Stimulated activated CD4-positive, alpha-beta T cell treated with anti-CD3 and anti-CD28 coated beads, Interleukin-2, amount 100 ng/mL, for 48 hours (primary cell): Measurements from ENCODE around the gene KLK1.

Experiments
- DNase-seq, 2 donors: peaks; one replicate each; pipeline ENCODE4 v3.0.0-alpha.2; 2020

Gene KLK1

DNA sequence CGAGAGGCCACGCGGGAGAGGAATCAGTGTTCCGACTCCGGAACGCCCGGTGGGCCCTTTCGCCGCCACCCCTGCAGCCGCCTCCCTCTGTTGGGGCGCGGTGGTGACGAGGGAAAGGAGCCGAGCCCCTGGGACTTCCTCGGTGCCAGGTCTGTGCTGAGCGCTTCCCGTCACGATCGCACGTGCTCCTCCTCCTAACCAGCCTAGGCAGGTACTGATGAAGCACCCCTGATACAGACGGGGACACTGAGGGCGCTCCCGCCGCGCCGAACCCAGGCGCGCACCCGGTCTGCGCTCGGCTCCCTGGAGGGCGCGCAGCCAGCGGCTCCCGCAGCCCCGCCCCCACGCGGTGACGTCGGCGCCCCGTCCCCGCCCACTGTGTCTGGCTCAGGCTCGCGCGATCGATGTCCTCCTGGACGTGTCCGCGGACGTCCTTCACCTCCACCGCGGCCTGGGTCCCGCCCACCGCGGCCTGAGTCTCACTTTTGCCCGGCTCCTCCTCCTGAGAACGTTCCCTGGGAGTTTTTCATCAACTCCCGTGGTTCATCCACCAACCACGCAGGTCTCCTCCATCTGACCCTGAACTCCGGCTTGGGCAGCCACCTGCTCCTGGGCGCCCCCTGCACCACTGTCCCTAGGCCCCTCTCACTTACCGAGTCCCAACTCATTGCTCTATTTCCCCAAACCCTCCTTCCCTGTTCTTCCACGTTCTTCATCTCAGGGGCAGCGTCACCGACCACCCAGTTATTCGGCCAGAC is 12.4 kb upstream of the KLK1 start:
- DNase-seq: peak; percentile 72 to 79

DNA sequence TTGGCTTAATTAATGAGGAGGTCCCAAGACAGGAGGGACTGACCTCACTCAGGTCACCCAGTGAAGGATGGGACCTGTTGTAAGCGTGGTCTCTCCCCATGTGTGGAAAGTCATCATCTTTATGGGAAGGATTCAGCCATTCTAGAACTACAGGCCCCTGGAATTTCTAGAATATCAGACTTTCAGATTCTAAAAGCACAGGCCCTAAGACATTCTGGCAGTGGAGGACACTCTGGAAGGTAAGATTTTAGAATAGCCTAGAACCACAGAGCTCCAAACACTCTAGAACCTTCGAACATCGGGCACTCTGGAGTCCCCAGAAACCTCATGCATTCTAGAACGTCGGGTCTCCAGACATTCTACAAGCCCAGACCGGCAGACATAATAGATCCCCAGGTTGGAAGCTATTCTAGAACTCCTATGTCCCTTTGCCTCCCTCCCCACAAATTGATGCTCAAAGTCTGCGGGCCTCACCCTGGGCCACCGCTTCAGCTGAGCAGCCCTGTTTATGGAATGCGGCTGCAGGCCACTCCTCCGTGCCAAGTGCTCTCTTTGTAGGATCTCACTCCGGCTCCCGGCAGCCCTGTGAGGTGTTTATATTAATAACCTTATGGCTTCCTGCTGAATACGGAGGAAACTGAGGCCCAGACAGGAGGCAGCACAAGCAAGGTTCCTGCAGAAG is 11.7 kb upstream of the KLK1 start:
- DNase-seq: no peak

DNA sequence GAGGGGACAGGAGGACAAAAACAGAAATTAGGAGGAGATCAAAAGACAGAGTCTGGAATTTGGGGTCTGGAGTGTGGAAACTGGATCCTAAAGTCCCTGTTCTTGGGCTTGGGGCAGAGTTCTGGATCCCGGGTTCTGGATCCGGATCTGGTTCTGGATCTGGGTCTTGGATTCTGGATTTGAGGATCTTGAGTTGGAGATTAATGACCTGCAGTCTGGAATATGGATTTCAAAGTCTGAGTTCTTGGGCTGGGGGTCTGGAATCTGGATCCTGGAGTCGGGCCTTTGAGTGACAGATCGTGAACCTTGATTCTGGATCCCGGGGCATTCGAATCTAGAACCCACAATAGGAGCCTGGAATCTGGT is 10.2 kb upstream of the KLK1 start:
- no peak for DNase-seq

DNA sequence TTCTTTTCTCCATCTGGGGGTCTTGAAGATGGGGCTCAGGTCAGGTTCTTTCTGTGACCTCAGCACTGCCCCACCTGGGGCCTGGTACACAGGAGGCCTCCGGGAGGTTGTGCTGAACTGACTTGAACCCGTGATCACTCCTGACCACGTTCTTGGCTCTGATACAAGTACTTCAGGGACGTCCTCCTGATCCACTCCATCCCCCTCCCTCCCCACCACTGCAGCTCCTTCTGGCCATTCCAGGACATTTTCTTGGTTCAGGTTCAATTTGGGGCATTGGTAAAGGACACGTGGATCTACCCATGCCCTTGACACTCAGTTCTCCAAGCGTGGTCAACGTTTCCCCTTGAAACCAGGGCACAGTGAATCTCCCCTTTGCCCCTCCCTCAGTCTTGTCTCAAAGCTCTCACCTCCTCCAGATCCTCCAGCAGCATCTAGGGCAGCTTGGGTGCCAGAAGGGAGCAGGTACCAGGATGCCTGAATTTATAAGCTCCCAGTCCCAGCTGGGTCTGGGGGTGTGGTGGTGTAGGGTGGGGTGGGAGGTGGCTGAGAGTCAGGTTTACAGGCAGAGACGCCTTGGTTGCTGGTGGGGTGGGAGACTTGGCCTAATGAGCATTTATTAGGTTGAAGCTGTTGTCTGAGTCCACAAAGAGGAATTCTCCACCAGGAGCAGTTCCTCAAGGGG is 9.7 kb upstream of the KLK1 start, which contains the start of gene KLK15:
TSS of gene KLK15 (minus strand) at position 458 of the 685 bp plus-strand sequence. CDS start 2,082 bp downstream, outside the sequence.
- DNase-seq: no peak

DNA sequence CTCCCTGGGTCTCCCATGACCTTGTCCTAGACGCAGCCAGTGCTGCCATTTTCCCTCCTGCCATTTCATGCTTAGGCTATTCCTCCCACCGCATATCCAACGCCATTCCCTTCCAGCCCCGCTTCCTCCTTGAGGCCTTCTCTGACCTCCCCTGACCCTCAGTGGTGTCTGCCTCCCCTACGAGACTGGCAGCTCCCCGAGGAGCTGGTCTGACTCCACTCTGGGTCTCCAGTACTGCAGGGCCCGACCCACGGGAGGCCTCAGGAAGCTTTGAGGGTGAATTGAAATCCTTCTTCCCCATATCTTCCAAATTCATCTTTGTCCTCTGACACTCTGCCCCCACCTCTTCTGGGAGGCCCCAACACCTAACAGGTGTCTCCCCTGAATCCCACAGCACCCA is 9.1 kb upstream of the KLK1 start:
- DNase-seq: no peak

DNA sequence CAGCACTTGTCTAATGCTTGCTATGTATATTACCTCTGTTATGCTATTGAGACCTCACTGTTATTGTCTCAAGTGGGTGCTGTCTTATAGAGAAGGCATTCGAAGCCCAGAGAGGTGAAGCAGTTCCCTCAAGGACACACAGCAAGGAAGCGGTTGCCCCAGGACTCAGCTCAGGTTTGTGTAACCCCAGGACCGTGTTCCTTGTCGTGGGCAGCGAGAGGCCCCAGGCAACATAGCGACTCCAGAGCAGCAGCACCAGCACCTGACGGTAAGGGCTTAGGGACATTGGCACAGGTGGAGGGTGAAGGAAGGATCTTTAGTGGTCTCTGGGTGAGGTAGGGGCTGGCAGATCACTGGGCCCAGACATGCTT is 7.4 kb upstream of the KLK1 start:
- no peak for DNase-seq

DNA sequence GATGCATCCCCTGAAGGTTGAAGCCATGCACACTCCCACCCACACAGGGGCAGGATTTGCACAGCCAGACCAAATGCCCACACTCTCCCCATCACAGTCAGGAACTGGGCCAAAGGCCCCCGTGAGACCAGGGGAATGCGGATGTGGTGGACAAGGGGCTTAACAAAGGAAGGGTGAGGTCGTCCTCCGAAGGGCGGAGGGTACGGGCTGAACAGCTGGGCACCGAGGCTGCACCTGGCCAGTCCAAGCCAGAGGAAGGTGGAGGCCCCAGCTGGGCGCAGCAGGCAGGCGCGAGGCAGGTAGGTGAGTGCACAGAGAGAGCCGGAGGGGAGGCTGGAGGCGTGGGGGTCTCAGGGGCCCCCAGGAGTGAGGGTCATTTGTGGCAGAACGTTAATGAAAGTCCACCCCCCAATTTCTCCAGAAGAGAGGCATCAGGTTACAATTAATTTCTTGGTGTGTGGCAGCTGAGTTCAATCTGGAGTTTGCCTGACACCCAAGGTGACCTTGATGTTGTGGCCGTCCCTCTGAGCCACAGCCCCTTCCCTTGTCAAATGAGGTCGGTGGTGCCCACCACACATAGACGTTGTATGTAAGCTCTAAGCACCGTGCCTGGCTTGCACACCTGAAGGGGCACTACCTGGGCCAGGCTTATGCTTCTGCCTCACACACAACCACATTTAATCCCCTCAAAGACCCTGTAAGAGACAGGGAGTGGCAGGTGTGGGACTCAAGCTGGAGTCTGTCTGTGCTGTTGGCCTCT is 6.9 kb upstream of the KLK1 start:
- no peak for DNase-seq

DNA sequence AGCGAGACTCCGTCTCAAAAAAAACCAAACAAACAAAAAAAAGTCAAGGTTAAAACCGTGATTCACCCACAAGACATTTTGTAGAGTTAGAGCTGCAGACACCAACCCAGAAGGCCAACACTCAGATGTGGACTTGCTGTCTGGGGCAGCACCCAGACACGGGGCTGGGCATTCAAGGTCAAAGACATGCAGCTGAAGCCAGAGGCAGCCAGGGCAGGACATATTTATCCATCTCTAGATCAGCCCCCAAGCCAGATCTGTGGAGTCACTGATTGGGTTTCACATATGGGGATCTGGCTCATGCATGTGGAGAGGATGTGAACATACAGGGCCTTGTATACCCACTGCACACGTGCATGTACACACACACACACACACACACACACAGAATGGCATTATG is 6.2 kb upstream of the KLK1 start:
- DNase-seq: no peak

DNA sequence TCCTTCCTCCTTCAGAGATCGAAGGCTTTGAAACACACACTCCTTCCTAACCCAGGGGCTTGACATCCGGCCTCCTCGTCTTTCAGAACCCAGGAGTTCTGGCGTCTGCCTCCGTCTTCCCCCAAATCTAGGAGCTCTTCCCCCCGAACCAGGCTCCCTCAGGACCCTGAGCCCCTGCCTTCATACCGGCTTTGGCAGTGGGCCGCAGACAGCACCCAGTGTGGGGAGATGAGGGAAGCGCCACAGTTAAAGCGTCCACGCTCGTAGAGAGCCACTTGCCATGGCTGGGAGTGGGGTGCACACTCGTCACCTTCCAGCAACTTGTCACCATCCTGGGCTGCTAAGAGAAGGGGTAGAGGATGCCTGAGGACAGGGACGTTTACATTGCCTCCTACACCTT is 3.9 kb upstream of the KLK1 start:
- no peak for DNase-seq

DNA sequence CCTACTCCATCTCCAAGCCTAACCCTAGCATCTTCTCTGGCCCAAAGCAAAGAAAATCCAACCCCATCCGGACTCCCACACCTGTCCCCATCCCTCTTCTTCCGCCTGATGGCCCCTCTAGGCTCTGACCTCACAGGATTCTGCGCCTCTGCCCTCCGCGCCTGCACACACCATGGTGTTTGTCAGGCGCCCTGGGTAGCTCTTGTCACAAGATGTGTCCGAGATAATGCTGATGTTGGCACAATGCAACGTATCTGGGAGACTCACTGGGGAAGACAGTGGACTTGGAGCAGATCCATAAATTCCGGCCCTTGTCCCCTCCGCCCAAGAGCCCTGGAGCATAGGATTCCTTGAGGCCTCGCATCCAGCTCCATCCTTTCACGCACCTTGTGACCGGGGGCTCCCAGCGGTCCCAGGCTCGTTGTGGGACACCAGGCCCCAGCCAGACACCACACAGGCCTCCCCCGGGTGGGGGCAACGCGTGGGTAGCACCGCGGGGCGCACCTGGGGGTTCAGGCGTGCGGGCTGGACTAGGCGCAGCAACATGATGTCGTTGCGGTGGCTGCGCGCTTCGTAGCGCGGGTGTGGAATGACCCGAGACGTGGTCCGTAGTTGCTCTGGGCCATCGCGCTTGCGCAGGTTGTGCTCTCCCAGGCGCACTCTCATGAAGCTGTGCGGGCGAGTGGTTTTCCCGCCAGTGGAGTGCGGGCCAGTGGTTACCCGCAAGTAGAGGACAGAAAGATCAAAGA is 3.1 kb upstream of the KLK1 start:
- DNase-seq: no peak

DNA sequence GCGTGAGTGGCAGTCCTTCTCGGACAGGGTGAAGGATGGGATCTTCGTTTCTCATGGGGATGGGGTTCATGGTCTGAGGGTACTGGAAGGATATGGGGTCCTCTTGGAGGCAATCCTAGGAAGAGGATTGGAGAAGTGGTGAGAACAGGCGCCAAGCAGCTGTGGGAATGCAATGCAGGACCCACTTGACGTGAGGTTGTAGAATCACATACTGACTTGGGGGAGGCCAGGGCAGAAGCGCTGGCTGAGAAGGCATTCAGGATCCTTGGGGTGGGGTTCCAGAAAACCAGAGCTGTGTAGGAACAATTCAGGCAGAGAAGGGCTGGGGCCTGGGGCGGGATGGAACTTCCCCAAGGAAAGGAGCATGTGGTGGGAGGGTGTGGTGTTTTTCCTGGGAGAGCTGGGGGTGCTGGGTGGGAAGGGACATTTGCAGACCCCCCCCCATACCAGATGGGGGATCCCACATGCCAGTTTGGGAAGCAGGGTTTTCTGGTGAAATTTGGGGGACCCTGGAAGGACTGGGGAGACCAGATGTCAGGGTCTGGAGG is 852 bp downstream of the KLK1 start:
- DNase-seq: no peak

DNA sequence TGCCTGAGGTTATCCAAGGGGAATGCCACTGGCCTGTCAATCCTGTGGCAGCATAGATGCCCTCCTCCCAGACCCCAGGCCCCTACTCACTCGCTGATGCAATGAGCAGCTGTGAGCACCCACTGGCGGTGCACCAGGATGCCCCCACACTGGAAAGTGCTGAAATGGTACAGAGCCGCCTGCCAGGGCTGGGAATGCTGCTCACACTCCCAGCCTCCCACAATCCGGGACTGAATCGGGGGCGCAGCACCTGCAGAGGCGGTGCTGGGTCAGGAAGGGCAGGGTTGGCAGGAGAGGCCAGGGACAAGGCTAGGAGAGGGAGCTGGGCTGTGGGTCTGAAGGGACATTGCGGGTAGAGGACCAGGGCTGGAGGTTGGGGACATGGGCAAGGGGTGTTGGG is 2.0 kb downstream of the KLK1 start:
- DNase-seq: no peak

DNA sequence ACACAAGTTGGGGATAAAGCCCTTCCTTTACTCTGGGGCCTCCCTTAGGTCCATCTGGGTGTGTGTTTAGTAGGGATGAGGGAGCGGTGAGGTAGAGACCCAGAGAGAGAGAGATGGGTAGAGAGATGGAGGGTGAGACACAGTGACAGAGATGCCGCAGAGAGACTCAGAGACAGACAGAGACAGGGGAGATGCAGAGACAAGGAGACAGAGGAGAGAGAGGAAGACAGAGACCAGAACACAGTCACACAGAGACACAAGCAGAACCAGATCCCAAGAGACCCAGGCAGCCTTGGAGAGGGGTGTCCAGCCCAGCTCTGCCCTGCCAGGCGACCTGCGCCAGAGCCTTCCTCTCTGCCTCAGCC is 2.4 kb downstream of the KLK1 start:
- no peak for DNase-seq

DNA sequence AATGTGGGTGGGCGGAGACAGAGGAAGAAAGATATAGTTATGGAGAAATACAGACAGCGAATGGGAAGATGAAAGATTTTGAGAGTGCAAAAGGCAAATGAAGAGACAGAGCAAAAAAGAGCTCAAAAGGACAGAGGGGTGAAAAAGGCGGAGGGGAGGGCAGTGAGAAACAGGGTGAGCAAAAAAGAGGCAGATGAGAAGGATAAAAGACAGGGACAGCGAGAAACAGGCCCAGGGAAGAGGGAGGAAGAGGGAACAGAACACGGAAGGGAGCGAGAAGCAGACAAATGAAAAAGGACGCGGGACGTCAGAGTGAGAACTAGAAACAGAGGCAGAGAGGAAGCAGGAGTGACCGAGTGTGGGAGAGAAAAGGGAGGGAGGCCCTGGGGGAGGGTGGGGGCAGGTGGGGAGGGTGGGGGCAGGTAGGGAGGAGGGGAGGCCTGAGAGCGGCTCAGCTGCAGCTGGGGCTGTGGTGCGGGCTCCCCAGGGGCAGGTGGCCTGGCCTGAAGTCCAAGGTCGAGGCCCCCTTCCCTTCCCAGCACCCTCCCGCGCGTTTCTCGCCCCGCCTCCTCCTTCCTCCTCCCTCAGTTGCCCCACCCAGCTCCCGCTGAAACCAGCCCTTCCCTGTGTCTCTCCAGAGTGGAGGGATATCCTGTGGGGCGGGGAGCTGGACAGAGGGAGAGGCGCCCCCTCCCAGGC is 2.9 kb downstream of the KLK1 start:
- DNase-seq: no peak

DNA sequence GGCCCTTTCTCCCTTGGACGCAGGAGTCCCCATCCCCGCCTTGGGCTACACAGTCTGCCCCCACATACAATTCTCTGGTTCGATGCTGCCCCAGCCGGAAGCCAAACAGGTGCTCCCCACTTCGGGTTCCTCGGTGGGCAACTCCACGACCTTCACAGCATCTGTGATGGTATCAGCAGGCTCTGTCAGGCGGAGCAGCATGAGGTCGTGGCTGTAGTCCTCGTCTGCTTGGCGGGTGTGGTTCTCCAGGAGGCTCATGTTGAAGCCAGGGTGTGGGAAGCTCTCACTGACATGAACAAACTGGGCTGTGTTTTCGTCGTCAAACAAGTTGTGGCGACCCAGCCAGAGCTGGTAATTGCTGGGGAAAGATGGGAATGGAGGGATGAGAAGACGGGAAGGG is 3.5 kb downstream of the KLK1 start:
- DNase-seq: no peak

DNA sequence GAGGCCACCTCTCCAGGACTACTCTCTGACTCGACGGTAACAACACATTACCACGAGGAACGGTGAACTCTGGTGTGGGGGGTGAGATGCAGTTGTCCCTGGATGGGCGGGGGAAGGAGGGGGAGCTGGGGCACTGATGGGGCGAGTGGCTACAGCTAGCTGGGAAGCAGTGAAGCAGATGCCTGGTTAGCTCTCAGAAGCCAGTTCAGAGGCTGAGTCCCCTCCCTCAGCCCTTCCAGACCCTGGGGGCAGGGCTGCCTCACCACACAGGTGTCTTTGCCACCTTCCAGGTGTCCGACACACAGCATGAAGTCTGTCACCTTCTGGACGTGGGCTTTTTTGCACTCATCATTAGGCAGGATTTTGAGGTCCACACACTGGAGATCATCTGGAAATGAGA is 4.0 kb downstream of the KLK1 start:
- DNase-seq: no peak

DNA sequence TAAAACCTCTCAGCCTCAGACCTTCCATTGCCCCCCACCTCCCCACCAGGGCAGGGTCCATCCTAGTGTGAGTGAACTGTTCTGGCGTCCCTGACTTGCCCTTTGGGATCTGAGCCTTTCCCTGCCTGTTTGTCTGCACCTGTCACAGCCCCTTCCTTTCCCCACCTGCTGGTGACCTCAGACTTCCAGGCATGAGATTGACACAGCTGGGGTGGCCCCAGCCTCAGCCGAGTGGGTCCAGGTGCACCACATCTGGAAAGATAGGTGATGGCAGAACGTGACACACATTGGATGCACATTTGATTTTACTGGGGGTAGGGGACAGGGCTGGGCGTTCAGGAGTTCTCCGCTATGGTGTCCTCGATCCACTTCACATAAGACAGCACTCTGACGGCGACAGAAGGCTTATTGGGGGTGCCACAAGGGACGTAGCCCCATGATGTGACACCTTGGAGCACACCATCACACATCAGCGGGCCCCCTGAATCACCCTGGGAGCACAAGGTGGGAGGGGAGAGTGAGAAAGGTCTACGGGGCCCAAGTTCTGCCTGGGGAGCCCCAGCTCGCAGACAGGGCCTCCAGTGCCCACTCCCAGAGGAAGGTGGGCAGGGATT is 4.6 kb downstream of the KLK1 start:
- no peak for DNase-seq

DNA sequence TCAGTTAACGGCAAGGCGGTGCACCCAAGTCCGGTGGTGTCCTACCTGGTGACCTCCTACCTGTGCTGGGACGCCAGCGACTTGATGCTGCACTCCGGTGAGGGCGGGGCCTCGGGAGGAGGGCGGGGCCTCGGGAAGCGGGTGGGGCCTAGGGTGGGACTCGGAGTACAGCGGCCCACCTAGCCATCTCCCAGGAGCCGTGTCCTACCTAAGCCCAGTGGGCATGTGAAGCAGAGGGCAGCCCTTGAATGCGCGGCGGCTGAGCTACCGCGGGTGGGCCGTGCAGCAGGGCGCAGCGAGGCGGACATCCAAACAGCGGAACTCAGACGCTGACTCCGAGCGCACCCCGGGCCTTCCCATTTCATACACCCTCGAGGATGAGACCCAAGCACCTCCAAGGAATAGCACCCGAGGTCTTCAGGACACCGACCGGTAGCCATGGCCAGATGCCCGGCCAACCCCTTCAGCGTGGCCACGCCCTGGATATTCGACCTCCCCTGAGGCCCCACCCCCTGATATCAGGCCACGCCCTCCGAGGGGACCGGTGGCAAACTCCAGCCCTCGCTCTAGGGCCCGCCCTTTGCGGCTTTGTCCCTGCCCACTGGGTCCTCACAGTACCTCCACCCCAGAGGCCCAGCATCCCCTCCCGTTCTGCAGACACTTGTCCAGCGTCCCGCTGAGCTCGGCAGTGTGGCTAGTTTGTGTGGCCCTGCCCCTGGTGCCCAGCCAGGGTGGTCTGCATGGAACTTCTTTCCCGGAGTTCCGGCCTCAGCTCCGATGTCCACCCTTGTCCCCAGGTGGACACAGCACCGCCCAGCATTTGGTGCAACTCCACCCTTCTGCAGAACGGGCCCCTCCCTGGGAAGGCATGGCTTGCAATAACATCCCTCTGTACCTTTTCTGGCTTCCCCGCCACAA is 5.4 kb downstream of the KLK1 start:
- DNase-seq: peak; percentile 57 to 66

DNA sequence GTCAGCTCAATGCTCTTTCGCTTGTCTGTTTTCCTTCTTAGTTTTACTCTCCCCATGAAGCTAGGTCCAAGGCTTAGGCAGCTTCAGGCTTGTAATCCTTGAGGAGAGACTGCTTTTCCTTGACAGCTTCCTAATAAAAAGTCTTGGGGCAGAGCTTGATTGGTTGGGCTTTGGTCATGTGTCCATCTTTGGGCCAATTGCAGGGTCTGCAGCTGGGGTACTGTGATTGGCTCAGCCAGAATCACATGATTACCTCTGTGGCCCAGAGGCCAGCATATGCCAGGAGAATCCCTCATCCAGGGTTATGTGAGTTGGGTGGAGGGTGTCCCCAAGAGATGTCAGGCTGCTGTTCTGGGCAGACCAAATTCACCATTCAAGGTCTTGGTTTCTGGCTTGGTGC is 8.1 kb downstream of the KLK1 start:
- DNase-seq: no peak

DNA sequence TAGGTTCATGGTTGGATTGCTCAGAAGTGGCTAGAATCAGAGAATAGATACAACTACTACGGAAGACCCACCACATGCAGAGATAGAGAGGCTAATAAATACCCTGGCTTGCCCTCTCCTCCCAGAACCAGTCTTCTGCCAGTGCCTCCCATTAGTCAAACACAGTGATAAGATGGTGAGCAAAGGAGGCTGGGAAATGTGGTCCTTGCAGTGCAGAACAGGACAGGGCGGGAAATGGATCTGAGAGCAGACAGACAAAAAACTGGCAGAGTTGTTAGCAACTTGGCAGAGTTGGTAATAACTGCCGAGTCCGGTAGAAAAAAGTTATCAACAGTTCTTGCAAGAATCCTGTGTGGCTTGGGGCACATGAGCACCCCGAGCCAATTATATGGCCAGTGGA is 8.7 kb downstream of the KLK1 start:
- no peak for DNase-seq
